Rectal smooth muscle tissue (tissue), 1 donor: ENCODE measurements around the gene NEK6.

ENCODE experiments used
- H3K27ac ChIP-seq: one replicate; pipeline ENCODE4 v1.7.0; 2013; ENCODE audit warnings: low read depth, low read length, inconsistent platforms
- H3K27me3 ChIP-seq: one replicate; pipeline ENCODE4 v1.7.0; 2013; ENCODE audit warnings: low read length; ENCODE audit not compliant: control insufficient read depth, insufficient read depth
- H3K36me3 ChIP-seq: one replicate; pipeline ENCODE4 v1.7.0; 2013; ENCODE audit warnings: low read length; ENCODE audit not compliant: control insufficient read depth, insufficient read depth
- H3K4me1 ChIP-seq: one replicate; pipeline ENCODE4 v1.7.0; 2013; ENCODE audit warnings: low read length; ENCODE audit not compliant: control insufficient read depth, insufficient read depth
- H3K4me3 ChIP-seq: one replicate; pipeline ENCODE4 v1.7.0; 2013; ENCODE audit warnings: low read length
- H3K9ac ChIP-seq: one replicate; pipeline ENCODE4 v1.7.0; 2013; ENCODE audit warnings: low read length

Gene NEK6

GRCh38 chr9:124257070-124257843, 492 bp upstream of the NEK6 start:
- Histone ChIP-seq H3K4me1 (peaks cover 24% of the 10 kb centered on the region), H3K27ac (no peak overlapping the region), H3K9ac (no peak overlapping the region), H3K4me3 (peak overlapping the region; percentile 64), H3K36me3 (no peaks in the 10 kb centered on the region), H3K27me3 (no peaks in the 10 kb centered on the region)

GRCh38 chr9:124258607-124259157, 933 bp downstream of the NEK6 start:
- Histone ChIP-seq H3K27ac (peak overlapping the region; percentile 84), H3K36me3 (no peaks in the 10 kb centered on the region), H3K4me1 (peaks cover 24% of the 10 kb centered on the region), H3K27me3 (no peaks in the 10 kb centered on the region), H3K4me3 (peak overlapping the region; percentile 91), H3K9ac (peak overlapping the region; percentile 81)

GRCh38 chr9:124259158-124259808, 1.5 kb downstream of the NEK6 start:
- Histone ChIP-seq H3K36me3 (no peaks in the 10 kb centered on the region), H3K4me1 (peaks cover 24% of the 10 kb centered on the region), H3K4me3 (peak overlapping the region; percentile 91), H3K27me3 (no peaks in the 10 kb centered on the region), H3K9ac (peak overlapping the region; percentile 81), H3K27ac (peak overlapping the region; percentile 84)

GRCh38 chr9:124260769-124261603, 3.2 kb downstream of the NEK6 start:
- no peaks in the 10 kb centered on the region for H3K27me3 ChIP-seq
- H3K27ac ChIP-seq: peak overlapping the region; percentile 68
- peaks cover 24% of the 10 kb centered on the region for H3K4me1 ChIP-seq
- H3K36me3 ChIP-seq: no peaks in the 10 kb centered on the region
- peak overlapping the region; percentile 43 for H3K4me3 ChIP-seq
- no peak overlapping the region for H3K9ac ChIP-seq

GRCh38 chr9:124261736-124262648, 4.2 kb downstream of the NEK6 start:
- Histone ChIP-seq H3K4me3 (peak overlapping the region; percentile 43), H3K4me1 (peaks cover 29% of the 10 kb centered on the region), H3K27me3 (no peaks in the 10 kb centered on the region), H3K27ac (peak overlapping the region; percentile 68), H3K36me3 (no peaks in the 10 kb centered on the region), H3K9ac (no peak overlapping the region)

GRCh38 chr9:124262649-124262972, 4.9 kb downstream of the NEK6 start:
- Histone ChIP-seq H3K27ac (no peak overlapping the region), H3K4me1 (peaks cover 33% of the 10 kb centered on the region), H3K4me3 (no peak overlapping the region), H3K36me3 (no peaks in the 10 kb centered on the region), H3K27me3 (no peaks in the 10 kb centered on the region), H3K9ac (no peak overlapping the region)

- H3K27me3 ChIP-seq: no peaks in the 10 kb centered on the region
- no peak overlapping the region for H3K27ac ChIP-seq
- H3K36me3 ChIP-seq: no peaks in the 10 kb centered on the region
- peaks cover 33% of the 10 kb centered on the region for H3K4me1 ChIP-seq
- H3K9ac ChIP-seq: no peak overlapping the region
- H3K4me3 ChIP-seq: no peak overlapping the region
These were observed 5.5 kb downstream of the NEK6 start for GRCh38 chr9:124263213-124263612.

- H3K27me3 ChIP-seq: no peaks in the 10 kb centered on the region
- no peaks in the 10 kb centered on the region for H3K36me3 ChIP-seq
- H3K4me3 ChIP-seq: peak overlapping the region; percentile 28
- H3K4me1 ChIP-seq: peaks cover 31% of the 10 kb centered on the region
- H3K27ac ChIP-seq: peak overlapping the region; percentile 18
- H3K9ac ChIP-seq: no peak overlapping the region
These were observed 6.2 kb downstream of the NEK6 start for GRCh38 chr9:124263800-124264426.

GRCh38 chr9:124264823-124265233, 7.1 kb downstream of the NEK6 start:
- Histone ChIP-seq H3K27me3 (no peaks in the 10 kb centered on the region), H3K4me3 (no peak overlapping the region), H3K4me1 (peaks cover 27% of the 10 kb centered on the region), H3K9ac (no peak overlapping the region), H3K36me3 (no peaks in the 10 kb centered on the region), H3K27ac (no peak overlapping the region)

GRCh38 chr9:124265551-124265950, 7.8 kb downstream of the NEK6 start:
- H3K9ac ChIP-seq: no peak overlapping the region
- peaks cover 25% of the 10 kb centered on the region for H3K4me1 ChIP-seq
- no peaks in the 10 kb centered on the region for H3K27me3 ChIP-seq
- H3K36me3 ChIP-seq: no peaks in the 10 kb centered on the region
- H3K27ac ChIP-seq: no peak overlapping the region
- no peak overlapping the region for H3K4me3 ChIP-seq

GRCh38 chr9:124266139-124266825, 8.5 kb downstream of the NEK6 start:
- H3K36me3 ChIP-seq: no peaks in the 10 kb centered on the region
- H3K4me1 ChIP-seq: peaks cover 25% of the 10 kb centered on the region
- no peak overlapping the region for H3K27ac ChIP-seq
- H3K9ac ChIP-seq: no peak overlapping the region
- H3K27me3 ChIP-seq: no peaks in the 10 kb centered on the region
- no peak overlapping the region for H3K4me3 ChIP-seq
